ENCODE results near the gene PRDM16.

Gene PRDM16

DNA sequence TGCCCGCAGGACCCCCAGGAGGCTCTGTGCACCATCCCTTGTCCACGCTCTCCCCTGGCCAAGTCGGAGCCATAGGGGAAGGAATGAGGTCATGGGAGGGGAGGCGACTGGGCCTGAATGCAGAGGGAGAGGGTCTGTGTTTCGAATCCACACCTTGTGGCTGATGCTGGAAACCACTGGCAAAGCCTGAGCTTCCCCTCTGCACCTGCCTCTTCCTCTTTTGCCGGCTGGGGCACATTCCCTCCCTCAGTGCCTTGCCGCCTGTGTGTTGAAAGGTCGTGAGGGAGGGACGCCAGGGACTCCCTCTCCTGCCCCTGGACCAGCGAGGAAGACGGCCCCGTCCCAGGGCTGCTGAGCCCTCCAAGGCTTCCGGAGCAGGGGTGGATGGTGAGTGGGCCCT, 27.3 kb downstream of the PRDM16 start:
- TF ChIP-seq, protein P1, sequence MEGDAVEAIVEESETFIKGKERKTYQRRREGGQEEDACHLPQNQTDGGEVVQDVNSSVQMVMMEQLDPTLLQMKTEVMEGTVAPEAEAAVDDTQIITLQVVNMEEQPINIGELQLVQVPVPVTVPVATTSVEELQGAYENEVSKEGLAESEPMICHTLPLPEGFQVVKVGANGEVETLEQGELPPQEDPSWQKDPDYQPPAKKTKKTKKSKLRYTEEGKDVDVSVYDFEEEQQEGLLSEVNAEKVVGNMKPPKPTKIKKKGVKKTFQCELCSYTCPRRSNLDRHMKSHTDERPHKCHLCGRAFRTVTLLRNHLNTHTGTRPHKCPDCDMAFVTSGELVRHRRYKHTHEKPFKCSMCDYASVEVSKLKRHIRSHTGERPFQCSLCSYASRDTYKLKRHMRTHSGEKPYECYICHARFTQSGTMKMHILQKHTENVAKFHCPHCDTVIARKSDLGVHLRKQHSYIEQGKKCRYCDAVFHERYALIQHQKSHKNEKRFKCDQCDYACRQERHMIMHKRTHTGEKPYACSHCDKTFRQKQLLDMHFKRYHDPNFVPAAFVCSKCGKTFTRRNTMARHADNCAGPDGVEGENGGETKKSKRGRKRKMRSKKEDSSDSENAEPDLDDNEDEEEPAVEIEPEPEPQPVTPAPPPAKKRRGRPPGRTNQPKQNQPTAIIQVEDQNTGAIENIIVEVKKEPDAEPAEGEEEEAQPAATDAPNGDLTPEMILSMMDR (IDR thresholded peaks at IDR 0.05; ENCODE audit: borderline replicate concordance, extremely low read depth, low read length, poor library complexity, severe bottlenecking): no peak
- TF ChIP-seq EZH2 (IDR thresholded peaks at IDR 0.05; ENCODE audit: borderline replicate concordance, low read depth, low read length, severe bottlenecking): no peak
- Histone ChIP-seq H3K27ac (ENCODE audit: low read length) (no peak overlapping the region), H3K79me2 (ENCODE audit: insufficient read depth, low read length) (no peaks in the 10 kb centered on the region), H2AFZ (ENCODE audit: low read depth, low read length) (no peak overlapping the region), H3K9me3 (ENCODE audit: insufficient read depth, low read length, severe bottlenecking) (no peaks in the 10 kb centered on the region), H3K4me3 (ENCODE audit: low read depth in 1 of 2, low read length in 2 of 2) (no peak overlapping the region), H3K4me2 (ENCODE audit: insufficient read depth, low read length) (no peak overlapping the region), H4K20me1 (ENCODE audit: insufficient read depth, low read length) (peaks cover 13% of the 10 kb centered on the region), H3K9ac (ENCODE audit: low read depth, low read length) (no peak overlapping the region), H3K27me3 (ENCODE audit: insufficient read depth, low read length, poor library complexity) (peaks cover 3% of the 10 kb centered on the region), H3K4me1 (ENCODE audit: insufficient read depth, low read length) (no peaks in the 10 kb centered on the region), H3K36me3 (ENCODE audit: insufficient read depth, low read length) (no peaks in the 10 kb centered on the region)
- no peak for DNase-seq
- no peak for ATAC-seq (ENCODE audit: insufficient read depth, low read depth)

DNA sequence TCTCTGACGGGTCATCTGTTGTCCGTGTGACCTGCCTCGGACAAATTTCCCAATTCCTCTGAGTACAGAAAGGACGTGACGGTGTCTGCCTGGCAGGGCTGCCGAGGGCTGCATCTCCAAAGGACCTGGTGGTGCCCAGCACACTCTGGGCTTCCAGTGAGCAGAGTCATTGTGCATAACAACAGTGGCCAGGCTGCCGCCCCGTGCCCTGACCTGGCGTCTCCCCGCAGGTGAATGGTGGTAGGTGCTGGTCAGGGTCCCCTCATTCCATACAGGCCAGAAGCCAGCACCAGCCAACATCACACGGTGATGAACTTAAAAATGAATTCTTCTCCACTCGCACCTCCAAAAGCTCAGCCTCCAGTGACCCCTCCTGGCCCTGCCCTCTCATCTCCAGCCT, 28.2 kb downstream of the PRDM16 start:
- H3K27me3 ChIP-seq (ENCODE audit: insufficient read depth, low read length, poor library complexity): peaks cover 3% of the 10 kb centered on the region
- H3K9ac ChIP-seq (ENCODE audit: low read depth, low read length): no peak overlapping the region
- TF ChIP-seq EZH2 (IDR thresholded peaks at IDR 0.05; ENCODE audit: borderline replicate concordance, low read depth, low read length, severe bottlenecking): no peak
- TF ChIP-seq, protein P1 (IDR thresholded peaks at IDR 0.05; ENCODE audit: borderline replicate concordance, extremely low read depth, low read length, poor library complexity, severe bottlenecking): no peak
- no peaks in the 10 kb centered on the region for H3K4me1 ChIP-seq (ENCODE audit: insufficient read depth, low read length)
- H2AFZ ChIP-seq (ENCODE audit: low read depth, low read length): no peak overlapping the region
- no peaks in the 10 kb centered on the region for H3K9me3 ChIP-seq (ENCODE audit: insufficient read depth, low read length, severe bottlenecking)
- no peak overlapping the region for H3K27ac ChIP-seq (ENCODE audit: low read length)
- no peaks in the 10 kb centered on the region for H3K79me2 ChIP-seq (ENCODE audit: insufficient read depth, low read length)
- no peak for ATAC-seq (ENCODE audit: insufficient read depth, low read depth)
- H3K4me2 ChIP-seq (ENCODE audit: insufficient read depth, low read length): no peak overlapping the region
- H3K4me3 ChIP-seq (ENCODE audit: low read depth in 1 of 2, low read length in 2 of 2): no peak overlapping the region
- H4K20me1 ChIP-seq (ENCODE audit: insufficient read depth, low read length): peaks cover 7% of the 10 kb centered on the region
- no peak for DNase-seq
- H3K36me3 ChIP-seq (ENCODE audit: insufficient read depth, low read length): no peaks in the 10 kb centered on the region

DNA sequence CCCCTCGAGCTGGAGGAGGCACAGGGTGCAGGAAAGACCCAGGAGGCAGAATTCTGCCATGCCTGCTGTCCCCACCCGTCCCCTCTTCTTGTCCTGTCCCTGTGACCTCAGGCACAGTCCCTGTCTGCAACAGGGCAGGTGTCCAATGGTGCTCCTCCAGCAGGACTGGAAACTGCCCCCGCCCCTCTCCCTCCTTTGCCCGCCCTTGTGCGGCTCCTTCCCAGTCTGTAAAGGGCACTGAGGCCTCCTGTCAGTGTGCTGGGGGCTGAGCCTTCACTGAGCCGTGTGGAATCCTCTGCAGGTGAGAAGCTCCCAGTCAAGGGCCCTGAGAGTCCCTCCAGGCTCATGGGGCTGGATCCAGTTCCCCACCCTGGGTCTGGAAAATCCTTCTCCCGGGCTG, 28.9 kb downstream of the PRDM16 start:
- Histone ChIP-seq H3K4me1 (ENCODE audit: insufficient read depth, low read length) (no peaks in the 10 kb centered on the region), H3K79me2 (ENCODE audit: insufficient read depth, low read length) (no peaks in the 10 kb centered on the region), H3K36me3 (ENCODE audit: insufficient read depth, low read length) (no peaks in the 10 kb centered on the region), H3K4me2 (ENCODE audit: insufficient read depth, low read length) (no peak overlapping the region), H3K4me3 (ENCODE audit: low read depth in 1 of 2, low read length in 2 of 2) (no peak overlapping the region), H3K9me3 (ENCODE audit: insufficient read depth, low read length, severe bottlenecking) (no peaks in the 10 kb centered on the region), H3K27me3 (ENCODE audit: insufficient read depth, low read length, poor library complexity) (peaks cover 3% of the 10 kb centered on the region), H2AFZ (ENCODE audit: low read depth, low read length) (no peak overlapping the region), H4K20me1 (ENCODE audit: insufficient read depth, low read length) (peaks cover 4% of the 10 kb centered on the region), H3K27ac (ENCODE audit: low read length) (no peak overlapping the region), H3K9ac (ENCODE audit: low read depth, low read length) (no peak overlapping the region)
- TF ChIP-seq, protein P1 (IDR thresholded peaks at IDR 0.05; ENCODE audit: borderline replicate concordance, extremely low read depth, low read length, poor library complexity, severe bottlenecking): no peak
- TF ChIP-seq EZH2 (IDR thresholded peaks at IDR 0.05; ENCODE audit: borderline replicate concordance, low read depth, low read length, severe bottlenecking): no peak
- ATAC-seq (ENCODE audit: insufficient read depth, low read depth): no peak
- DNase-seq: no peak

DNA sequence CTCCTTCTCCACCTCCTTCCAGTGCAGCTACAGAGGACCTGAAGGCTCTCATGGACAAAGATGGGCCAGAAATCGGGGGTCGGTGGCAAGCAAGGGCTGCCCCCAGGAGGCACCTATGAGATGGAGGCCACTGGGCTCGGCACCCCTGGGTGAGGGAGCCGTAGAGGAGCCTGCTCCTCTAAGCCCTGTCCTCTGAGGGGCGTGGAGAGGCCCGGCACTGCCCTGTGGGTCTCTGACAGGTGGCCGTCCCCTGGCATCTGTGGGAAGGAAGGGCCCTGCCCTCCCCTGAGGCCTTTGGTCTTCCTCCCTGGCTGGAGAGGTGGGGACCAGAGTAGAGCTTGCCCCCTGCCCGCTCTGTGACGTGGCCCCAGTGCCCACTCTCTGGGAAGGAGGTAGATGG, 30.9 kb downstream of the PRDM16 start:
- Histone ChIP-seq H3K36me3 (ENCODE audit: insufficient read depth, low read length) (no peaks in the 10 kb centered on the region), H3K9me3 (ENCODE audit: insufficient read depth, low read length, severe bottlenecking) (no peaks in the 10 kb centered on the region), H3K4me1 (ENCODE audit: insufficient read depth, low read length) (no peaks in the 10 kb centered on the region), H3K4me2 (ENCODE audit: insufficient read depth, low read length) (no peak overlapping the region), H3K79me2 (ENCODE audit: insufficient read depth, low read length) (no peaks in the 10 kb centered on the region), H4K20me1 (ENCODE audit: insufficient read depth, low read length) (no peaks in the 10 kb centered on the region; the same call in 1 of the 2 replicates), H3K27me3 (ENCODE audit: insufficient read depth, low read length, poor library complexity) (peaks cover 3% of the 10 kb centered on the region), H3K4me3 (ENCODE audit: low read depth in 1 of 2, low read length in 2 of 2) (no peak overlapping the region), H3K9ac (ENCODE audit: low read depth, low read length) (no peak overlapping the region), H3K27ac (ENCODE audit: low read length) (no peak overlapping the region), H2AFZ (ENCODE audit: low read depth, low read length) (no peak overlapping the region)
- no peak for DNase-seq
- no peak for ATAC-seq (ENCODE audit: insufficient read depth, low read depth)
- TF ChIP-seq, protein P1 (IDR thresholded peaks at IDR 0.05; ENCODE audit: borderline replicate concordance, extremely low read depth, low read length, poor library complexity, severe bottlenecking): no peak
- TF ChIP-seq EZH2 (IDR thresholded peaks at IDR 0.05; ENCODE audit: borderline replicate concordance, low read depth, low read length, severe bottlenecking): no peak
